Activated naive CD4-positive, alpha-beta T cell treated with anti-CD3 and anti-CD28 coated beads, Interleukin-2, amount 10 ng/mL, durations not matched to agents 7 days and 5 days (primary cell): Measurements from ENCODE around the gene PRTN3.
"Not testable (repeated sequence)": the region's sequence is repeated elsewhere in the genome, so short reads cannot be mapped to it uniquely, and the experiment has no call there.

Source experiments
- CTCF ChIA-PET: fragments of 350-600 bp; sonication (Branson Sonifier 250); formaldehyde crosslinking; loops from one replicate; lab custom pipeline; 2021; ENCODE audit warnings: antibody characterized with exemption; lab: Charles Lee
- DNase-seq: peaks from one replicate; pipeline ENCODE4 v3.0.0-alpha.2; 2020
- H3K27ac Mint-ChIP-seq: one replicate; pipeline ENCODE4 v1.8.0; 2021; ENCODE audit warnings: mild to moderate bottlenecking, moderate library complexity, mixed read lengths
- H3K27me3 Mint-ChIP-seq: one replicate; pipeline ENCODE4 v1.8.0; 2021; ENCODE audit warnings: mild to moderate bottlenecking, mixed read lengths
- H3K36me3 Mint-ChIP-seq: one replicate; pipeline ENCODE4 v1.8.0; 2021; ENCODE audit warnings: mixed read lengths
- H3K4me1 Mint-ChIP-seq: one replicate; pipeline ENCODE4 v1.8.0; 2021; ENCODE audit warnings: mixed read lengths
- H3K4me3 Mint-ChIP-seq: one replicate; pipeline ENCODE4 v1.8.0; 2021; ENCODE audit warnings: mild to moderate bottlenecking, moderate library complexity, mixed read lengths
- H3K9me3 Mint-ChIP-seq: one replicate; pipeline ENCODE4 v1.8.0; 2021; ENCODE audit warnings: mixed read lengths

Gene PRTN3

GRCh38 chr19:891421-892200 is 50.8 kb downstream of the PRTN3 start:
- CTCF ChIA-PET, DNase-seq: not testable (repeated sequence)

GRCh38 chr19:892243-892893 is 51.6 kb downstream of the PRTN3 start:
- peak overlapping the region; percentile 84 for H3K27ac Mint-ChIP-seq
- no peaks in the 10 kb centered on the region for H3K9me3 Mint-ChIP-seq
- peak; percentile 75 for DNase-seq
- H3K4me1 Mint-ChIP-seq: peaks cover 24% of the 10 kb centered on the region
- H3K27me3 Mint-ChIP-seq: no peaks in the 10 kb centered on the region
- peak overlapping the region; percentile 81 for H3K4me3 Mint-ChIP-seq
- peaks cover 33% of the 10 kb centered on the region for H3K36me3 Mint-ChIP-seq
- CTCF ChIA-PET: interaction anchor here (1.3 to 1.9 kb wide), 2 partner anchors 15 to 29 kb away, joined by 4 to 7 read pairs; no protein-coding TSS in a partner anchor

More at GRCh38 chr19:891421-892200, 50.8 kb downstream of the PRTN3 start:
- Mint-ChIP-seq H3K27ac (peak overlapping the region; percentile 71), H3K4me3 (peak overlapping the region; percentile 81), H3K36me3 (peaks cover 28% of the 10 kb centered on the region), H3K4me1 (peaks cover 24% of the 10 kb centered on the region)
- H3K27me3 Mint-ChIP-seq, H3K9me3 Mint-ChIP-seq: not testable (repeated sequence)

GRCh38 chr19:892894-893689 is 52.3 kb downstream of the PRTN3 start, which contains the start of the genes MED16 and RNU6-9:
Gene MED16 (minus strand): TSS chr19:893187. CDS start chr19:891131, 2,056 bp downstream.
Gene RNU6-9 (plus strand): TSS chr19:893484.
- H3K9me3 Mint-ChIP-seq: no peaks in the 10 kb centered on the region
- DNase-seq: peak; percentile 93
- H3K27ac Mint-ChIP-seq: peak within 1 kb of the TSS; percentile 98
- CTCF ChIA-PET: interaction anchor here (1.0 to 1.9 kb wide), 3 partner anchors 14 to 30 kb away, joined by 3 to 7 read pairs (median 4); no protein-coding TSS in a partner anchor
- H3K4me1 Mint-ChIP-seq: peaks cover 24% of the 10 kb centered on the region
- no peaks in the 10 kb centered on the region for H3K27me3 Mint-ChIP-seq
- peaks cover 34% of the 10 kb centered on the region for H3K36me3 Mint-ChIP-seq
- peak within 1 kb of the TSS; percentile 92 for H3K4me3 Mint-ChIP-seq

GRCh38 chr19:896434-896833 is 55.6 kb downstream of the PRTN3 start:
- no peaks in the 10 kb centered on the region for H3K9me3 Mint-ChIP-seq
- H3K27ac Mint-ChIP-seq: no peak overlapping the region
- no peaks in the 10 kb centered on the region for H3K27me3 Mint-ChIP-seq
- H3K4me3 Mint-ChIP-seq: no peak overlapping the region
- H3K4me1 Mint-ChIP-seq: peaks cover 29% of the 10 kb centered on the region
- CTCF ChIA-PET: no interaction called here
- peaks cover 29% of the 10 kb centered on the region for H3K36me3 Mint-ChIP-seq
- DNase-seq: no peak

GRCh38 chr19:896999-897398 is 56.2 kb downstream of the PRTN3 start:
- H3K4me3 Mint-ChIP-seq: no peak overlapping the region
- peaks cover 30% of the 10 kb centered on the region for H3K36me3 Mint-ChIP-seq
- no peaks in the 10 kb centered on the region for H3K27me3 Mint-ChIP-seq
- no peak overlapping the region for H3K27ac Mint-ChIP-seq
- no peaks in the 10 kb centered on the region for H3K9me3 Mint-ChIP-seq
- DNase-seq: no peak
- peaks cover 27% of the 10 kb centered on the region for H3K4me1 Mint-ChIP-seq
- CTCF ChIA-PET: no interaction called here

- peaks cover 24% of the 10 kb centered on the region for H3K4me1 Mint-ChIP-seq
- no peaks in the 10 kb centered on the region for H3K27me3 Mint-ChIP-seq
- no peak overlapping the region for H3K4me3 Mint-ChIP-seq
- H3K36me3 Mint-ChIP-seq: peaks cover 28% of the 10 kb centered on the region
- H3K9me3 Mint-ChIP-seq: no peaks in the 10 kb centered on the region
- H3K27ac Mint-ChIP-seq: no peak overlapping the region
- CTCF ChIA-PET: no interaction called here
- no peak for DNase-seq
Observed at GRCh38 chr19:897442-898039, 56.7 kb downstream of the PRTN3 start.
